K562 (cell line): ENCODE results near the gene KCNK7. TPM values are rescaled to one million over a fixed set of nuclear protein-coding genes. Genes with fewer than 3 reads are reported as not detected.

Source experiments
- ARID2 ChIP-seq: fragments of 450-650 bp; IDR thresholded peaks from 2 replicates; pipeline ENCODE4 v1.6.1; 2017; ENCODE audit warnings: antibody characterized with exemption, mild to moderate bottlenecking
- BRCA1 ChIP-seq, 2 experiments: fragments of 450-650 bp in 1 of 2; sonication (generic) in 1 of 2; formaldehyde crosslinking in 1 of 2; IDR thresholded peaks; 2 replicates each; pipeline versions ENCODE4 v1.5.0 to v1.6.1; 2017 to 2020; ENCODE audit warnings: mild to moderate bottlenecking in 1 of 2, missing genetic modification reagents in 1 of 2
- CCNT2 ChIP-seq: IDR thresholded peaks from 2 replicates; pipeline ENCODE4 v1.6.1; 2011; ENCODE audit warnings: borderline replicate concordance, low read depth, mild to moderate bottlenecking, moderate library complexity, mixed read lengths, low read length; ENCODE audit not compliant: insufficient read length; ENCODE audit errors: extremely low read depth
- GTF2E2 ChIP-seq: fragments of 200-800 bp; sonication (Bioruptor generic); IDR thresholded peaks from 2 replicates; pipeline ENCODE4 v1.6.1; 2016; ENCODE audit warnings: missing genetic modification characterization, missing compliant biosample characterization
- MTA1 ChIP-seq: fragments of 450-650 bp; IDR thresholded peaks from 2 replicates; pipeline ENCODE4 v1.6.1; 2017; ENCODE audit warnings: borderline replicate concordance
- SREBF1 ChIP-seq: fragments of 150-350 bp; IDR thresholded peaks from 2 replicates; pipeline ENCODE4 v1.6.1; 2014; ENCODE audit warnings: antibody characterized with exemption, low read depth, low read length, borderline replicate concordance
- polyA plus RNA-seq, 8 experiments: library from polyadenylated mRNA; depleted of rRNA in 4 of 8; stranded (reverse) in 5 of 8; unstranded in 3 of 8; fragments of >200 nt; fragmentation: Nextera tagmentation in 2 of 8; fragmentation: Illumina TruSeq in 1 of 8; extraction: Ambion mirVana in 2 of 8; extraction: Trizol in 1 of 8; gene quantifications; 2 replicates each; pipeline versions ENCODE4 v1.2.1 to v1.2.3, GENCODE V29; 2011 to 2014; ENCODE audit warnings: inconsistent platforms in 1 of 8, missing spikeins in 1 of 8
- total RNA-seq, 7 experiments: library from RNA; depleted of rRNA in 6 of 7; stranded (reverse); fragments of >200 nt in 6 of 7; fragmentation: Illumina TruSeq in 2 of 7; extraction: Trizol in 2 of 7; gene quantifications; 2 replicates each; pipeline versions ENCODE4 v1.2.1 to v1.2.3, GENCODE V29; 2011 to 2021; ENCODE audit warnings: low replicate concordance in 1 of 7
- TF ChIP-seq, protein P1 (sequence below): sonication (generic); formaldehyde crosslinking; IDR thresholded peaks from 2 replicates; pipeline ENCODE4 v1.8.0; 2022; ENCODE audit warnings: mild to moderate bottlenecking, missing genetic modification reagents, borderline replicate concordance
- TF ChIP-seq, protein P2 (sequence below), 2 experiments: fragments of 450-650 bp; formaldehyde crosslinking in 1 of 2; IDR thresholded peaks; 2 replicates each; pipeline versions ENCODE4 v1.4.0 to v1.6.1; 2014 to 2020; ENCODE audit warnings: mild to moderate bottlenecking in 2 of 2, borderline replicate concordance in 1 of 2, low read depth in 1 of 2
- TF ChIP-seq, protein P3 (sequence below): fragments of 250-450 bp; sonication (Bioruptor Pico); IDR thresholded peaks from 2 replicates; pipeline ENCODE4 v1.4.0; 2020; ENCODE audit warnings: mild to moderate bottlenecking, moderate library complexity

KCNK7 gene
- total and polyA plus RNA-seq, 9 of the 15 experiments (the other 6 are each of a cell fraction or from before 2014, with no cell fraction given): 0.07 to 0.40 TPM; not detected in 7

DNA sequence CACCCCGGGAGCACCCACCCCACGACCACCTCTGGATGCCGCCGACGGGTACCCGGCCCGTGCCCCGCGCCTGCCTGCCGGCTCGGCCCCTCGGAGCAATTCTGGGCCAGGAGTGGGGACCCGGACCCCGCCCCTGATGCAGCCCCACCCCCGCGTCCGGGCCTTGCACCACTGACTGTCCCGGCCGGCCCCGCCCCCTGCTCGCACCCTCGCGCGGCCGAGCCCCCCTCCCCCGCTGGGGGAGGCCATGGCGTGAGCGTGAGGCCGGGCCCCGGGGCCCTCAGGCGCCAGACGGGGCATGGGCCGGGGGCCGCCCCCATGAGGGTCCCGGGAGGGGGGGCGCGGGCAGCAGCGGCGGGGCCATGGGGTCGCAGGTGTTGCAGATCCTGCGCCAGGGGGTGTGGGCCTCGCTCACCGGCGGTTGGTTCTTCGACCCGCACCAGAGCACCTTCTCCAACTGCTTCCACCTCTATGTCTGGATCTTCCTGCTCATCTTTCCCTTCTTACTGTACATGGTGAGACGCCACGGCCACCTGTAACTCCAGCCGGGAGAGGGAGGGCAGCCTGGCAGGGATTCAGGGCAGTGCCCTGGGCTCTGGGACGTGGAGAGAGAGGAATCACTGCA lies 20.5 kb upstream of the KCNK7 start (continued):
- TF ChIP-seq, protein P1, sequence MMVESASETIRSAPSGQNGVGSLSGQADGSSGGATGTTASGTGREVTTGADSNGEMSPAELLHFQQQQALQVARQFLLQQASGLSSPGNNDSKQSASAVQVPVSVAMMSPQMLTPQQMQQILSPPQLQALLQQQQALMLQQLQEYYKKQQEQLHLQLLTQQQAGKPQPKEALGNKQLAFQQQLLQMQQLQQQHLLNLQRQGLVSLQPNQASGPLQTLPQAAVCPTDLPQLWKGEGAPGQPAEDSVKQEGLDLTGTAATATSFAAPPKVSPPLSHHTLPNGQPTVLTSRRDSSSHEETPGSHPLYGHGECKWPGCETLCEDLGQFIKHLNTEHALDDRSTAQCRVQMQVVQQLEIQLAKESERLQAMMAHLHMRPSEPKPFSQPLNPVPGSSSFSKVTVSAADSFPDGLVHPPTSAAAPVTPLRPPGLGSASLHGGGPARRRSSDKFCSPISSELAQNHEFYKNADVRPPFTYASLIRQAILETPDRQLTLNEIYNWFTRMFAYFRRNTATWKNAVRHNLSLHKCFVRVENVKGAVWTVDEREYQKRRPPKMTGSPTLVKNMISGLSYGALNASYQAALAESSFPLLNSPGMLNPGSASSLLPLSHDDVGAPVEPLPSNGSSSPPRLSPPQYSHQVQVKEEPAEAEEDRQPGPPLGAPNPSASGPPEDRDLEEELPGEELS: no peak
- TF ChIP-seq GTF2E2 (tag): no peak
- peak; percentile 10 for TF ChIP-seq CCNT2
- TF ChIP-seq, protein P2, sequence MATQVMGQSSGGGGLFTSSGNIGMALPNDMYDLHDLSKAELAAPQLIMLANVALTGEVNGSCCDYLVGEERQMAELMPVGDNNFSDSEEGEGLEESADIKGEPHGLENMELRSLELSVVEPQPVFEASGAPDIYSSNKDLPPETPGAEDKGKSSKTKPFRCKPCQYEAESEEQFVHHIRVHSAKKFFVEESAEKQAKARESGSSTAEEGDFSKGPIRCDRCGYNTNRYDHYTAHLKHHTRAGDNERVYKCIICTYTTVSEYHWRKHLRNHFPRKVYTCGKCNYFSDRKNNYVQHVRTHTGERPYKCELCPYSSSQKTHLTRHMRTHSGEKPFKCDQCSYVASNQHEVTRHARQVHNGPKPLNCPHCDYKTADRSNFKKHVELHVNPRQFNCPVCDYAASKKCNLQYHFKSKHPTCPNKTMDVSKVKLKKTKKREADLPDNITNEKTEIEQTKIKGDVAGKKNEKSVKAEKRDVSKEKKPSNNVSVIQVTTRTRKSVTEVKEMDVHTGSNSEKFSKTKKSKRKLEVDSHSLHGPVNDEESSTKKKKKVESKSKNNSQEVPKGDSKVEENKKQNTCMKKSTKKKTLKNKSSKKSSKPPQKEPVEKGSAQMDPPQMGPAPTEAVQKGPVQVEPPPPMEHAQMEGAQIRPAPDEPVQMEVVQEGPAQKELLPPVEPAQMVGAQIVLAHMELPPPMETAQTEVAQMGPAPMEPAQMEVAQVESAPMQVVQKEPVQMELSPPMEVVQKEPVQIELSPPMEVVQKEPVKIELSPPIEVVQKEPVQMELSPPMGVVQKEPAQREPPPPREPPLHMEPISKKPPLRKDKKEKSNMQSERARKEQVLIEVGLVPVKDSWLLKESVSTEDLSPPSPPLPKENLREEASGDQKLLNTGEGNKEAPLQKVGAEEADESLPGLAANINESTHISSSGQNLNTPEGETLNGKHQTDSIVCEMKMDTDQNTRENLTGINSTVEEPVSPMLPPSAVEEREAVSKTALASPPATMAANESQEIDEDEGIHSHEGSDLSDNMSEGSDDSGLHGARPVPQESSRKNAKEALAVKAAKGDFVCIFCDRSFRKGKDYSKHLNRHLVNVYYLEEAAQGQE (IDR thresholded peaks at IDR 0.05; ENCODE audit: borderline replicate concordance): no peak
- TF ChIP-seq, protein P2 (CRISPR knock-in tag; IDR thresholded peaks at IDR 0.05; ENCODE audit: low read depth): no peak
- TF ChIP-seq, protein P3, sequence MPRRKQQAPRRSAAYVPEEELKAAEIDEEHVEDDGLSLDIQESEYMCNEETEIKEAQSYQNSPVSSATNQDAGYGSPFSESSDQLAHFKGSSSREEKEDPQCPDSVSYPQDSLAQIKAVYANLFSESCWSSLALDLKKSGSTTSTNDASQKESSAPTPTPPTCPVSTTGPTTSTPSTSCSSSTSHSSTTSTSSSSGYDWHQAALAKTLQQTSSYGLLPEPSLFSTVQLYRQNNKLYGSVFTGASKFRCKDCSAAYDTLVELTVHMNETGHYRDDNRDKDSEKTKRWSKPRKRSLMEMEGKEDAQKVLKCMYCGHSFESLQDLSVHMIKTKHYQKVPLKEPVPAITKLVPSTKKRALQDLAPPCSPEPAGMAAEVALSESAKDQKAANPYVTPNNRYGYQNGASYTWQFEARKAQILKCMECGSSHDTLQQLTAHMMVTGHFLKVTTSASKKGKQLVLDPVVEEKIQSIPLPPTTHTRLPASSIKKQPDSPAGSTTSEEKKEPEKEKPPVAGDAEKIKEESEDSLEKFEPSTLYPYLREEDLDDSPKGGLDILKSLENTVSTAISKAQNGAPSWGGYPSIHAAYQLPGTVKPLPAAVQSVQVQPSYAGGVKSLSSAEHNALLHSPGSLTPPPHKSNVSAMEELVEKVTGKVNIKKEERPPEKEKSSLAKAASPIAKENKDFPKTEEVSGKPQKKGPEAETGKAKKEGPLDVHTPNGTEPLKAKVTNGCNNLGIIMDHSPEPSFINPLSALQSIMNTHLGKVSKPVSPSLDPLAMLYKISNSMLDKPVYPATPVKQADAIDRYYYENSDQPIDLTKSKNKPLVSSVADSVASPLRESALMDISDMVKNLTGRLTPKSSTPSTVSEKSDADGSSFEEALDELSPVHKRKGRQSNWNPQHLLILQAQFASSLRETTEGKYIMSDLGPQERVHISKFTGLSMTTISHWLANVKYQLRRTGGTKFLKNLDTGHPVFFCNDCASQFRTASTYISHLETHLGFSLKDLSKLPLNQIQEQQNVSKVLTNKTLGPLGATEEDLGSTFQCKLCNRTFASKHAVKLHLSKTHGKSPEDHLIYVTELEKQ (CRISPR knock-in tag): no peak
- TF ChIP-seq MTA1: no peak
- no peak for TF ChIP-seq SREBF1
- TF ChIP-seq BRCA1 (IDR thresholded peaks at IDR 0.05): no peak
- TF ChIP-seq BRCA1 (CRISPR knock-in tag; IDR thresholded peaks at IDR 0.05): no peak
- no peak for TF ChIP-seq ARID2
